Heart left ventricle (tissue), 13 donors: ENCODE data around the gene DNM3.

Source experiments
- CTCF ChIP-seq, 12 donors: fragments of 200-600 bp; sonication (generic) in 4 of 12; IDR thresholded peaks; one replicate each; pipeline versions ENCODE4 v1.5.0 to v1.8.0; 2018 to 2022; ENCODE audit warnings: antibody characterized with exemption in 12 of 12, mild to moderate bottlenecking in 5 of 12
- POLR2A ChIP-seq, 2 donors: fragments of 450-650 bp; IDR thresholded peaks; one replicate each; pipeline ENCODE4 v1.6.1; 2017; ENCODE audit warnings: antibody characterized with exemption in 2 of 2, mild to moderate bottlenecking in 2 of 2, moderate library complexity in 2 of 2
- donor health status: ischemic (EF 13 %, LVEDD 7.1; RV severe dilation, severe dysfunction).
- donor health status: DM: no; HTN: yes; CAD: no.
- donor health status: DM: no; HTN: no; CAD: no.
- donor health status: ischemic (EF 25% LVEDD 6.9; RV normal size, moderate dysfunction).
- donor health status: ischemic (EF 25% LVEDD 5.7; RV mildly dilated, moderate dysfunction).
- donor health status: ischemic (EF 35%, LVEDD 5.7; RV mildly dilated, moderate dysfunction).
- donor health status: nonischemic (EF 11% LVEDD 7.7; RV severe dilation, severe dysfunction).
- donor health status: DM: yes; HTN: yes; CAD: no.
- donor health status: PGD.
- donor health status: ischemic (EF 29% LVEDD 5.4; RV normal size, mild dysfunction).
- donor health status: nonischemic (EF 23%, LVEDD 6.1; RV moderate dilation, normal function).

GRCh38 chr1:172398970-172399755 lies 557.9 kb downstream of the DNM3 start:
- TF ChIP-seq CTCF (IDR thresholded peaks at IDR 0.05): peak; percentile 50 to 82 (median 67)
- TF ChIP-seq POLR2A (IDR thresholded peaks at IDR 0.05): no peak
